HG02852 (cell line): ENCODE data around the gene COX20.
"Not testable (repeated sequence)": the region's sequence is repeated elsewhere in the genome, so short reads cannot be mapped to it uniquely, and the experiment has no call there.

Source experiments
- ATAC-seq: cut with Tn5 transposase; IDR thresholded peaks from one replicate; pipeline ENCODE4 v1.9.1; 2021; ENCODE audit warnings: mild to moderate bottlenecking, moderate library complexity; ENCODE audit not compliant: unreplicated experiment

The COX20 gene

DNA sequence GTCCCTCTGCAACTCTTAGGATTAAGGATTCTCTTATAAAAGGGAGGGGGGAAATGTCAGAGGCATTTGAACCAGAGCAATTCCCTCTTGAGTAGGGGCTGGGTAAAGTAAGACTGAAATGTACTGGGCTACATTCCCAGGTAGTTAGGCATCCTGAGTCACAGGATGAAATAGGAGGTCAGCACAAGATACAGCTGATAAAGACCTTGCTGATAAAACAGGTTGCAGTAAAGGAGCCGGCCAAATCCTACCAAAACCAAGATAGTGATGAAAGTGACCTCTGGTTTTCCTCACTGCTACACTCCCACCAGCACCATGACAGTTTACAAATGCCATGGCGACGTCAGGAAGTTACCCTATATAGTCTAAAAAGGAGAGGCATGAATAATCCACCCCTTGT, 14.3 kb upstream of the COX20 start:
- no peak for ATAC-seq

DNA sequence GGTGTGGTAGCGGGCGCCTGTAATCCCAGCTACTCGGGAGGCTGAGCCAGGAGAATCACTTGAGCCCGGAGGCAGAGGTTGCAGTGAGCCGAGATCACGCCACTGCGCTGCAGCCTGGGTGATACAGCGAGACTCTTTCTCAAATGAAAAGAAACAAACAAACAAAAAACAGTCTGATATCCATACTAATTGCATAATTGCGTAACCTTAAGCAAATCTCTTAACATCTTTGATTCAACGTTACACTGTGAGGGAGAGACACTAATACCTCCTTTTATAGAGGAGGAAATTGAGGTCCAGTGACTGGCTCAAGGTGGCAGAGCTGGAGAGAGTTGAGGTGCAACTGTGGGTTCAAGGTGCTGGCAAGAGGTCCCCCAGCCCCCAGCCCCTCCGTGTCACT, 12.6 kb upstream of the COX20 start:
- no peak for ATAC-seq

DNA sequence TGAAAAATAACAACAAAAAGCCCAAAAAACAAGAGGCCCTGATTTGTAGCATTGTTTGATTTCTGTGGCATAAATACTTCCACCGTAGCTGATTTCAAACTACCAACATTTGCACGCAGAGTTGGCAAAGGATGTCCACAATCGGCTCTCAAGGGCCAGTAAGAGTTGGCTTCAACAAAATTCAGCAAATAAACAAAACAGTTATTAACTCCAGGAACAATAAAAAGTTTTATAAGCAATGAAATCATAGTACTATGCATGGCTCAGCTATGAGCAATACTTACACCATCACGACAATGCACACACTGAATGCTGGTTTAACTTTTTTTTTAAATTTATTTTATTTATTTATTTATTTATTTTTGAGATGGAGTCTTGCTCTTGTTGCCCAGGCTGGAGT, 8.7 kb upstream of the COX20 start:
- no peak for ATAC-seq

DNA sequence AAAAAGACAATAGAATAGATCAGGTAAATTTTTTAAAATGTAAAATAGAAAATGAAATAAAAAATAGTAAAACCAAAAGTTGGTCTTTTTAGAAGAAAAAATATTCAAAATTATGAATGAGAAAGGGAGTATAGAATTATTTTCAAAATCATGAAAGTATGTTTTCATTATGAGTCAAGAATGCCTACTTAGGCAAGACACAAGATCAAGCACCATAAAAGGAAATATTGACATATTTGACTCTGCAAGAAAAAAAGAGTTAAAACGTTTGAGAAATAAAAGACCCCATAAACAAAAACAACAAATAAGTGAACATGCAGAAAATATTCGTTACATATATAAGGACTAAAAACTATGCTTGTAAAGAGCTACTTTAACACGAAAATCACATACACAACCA, 4.8 kb upstream of the COX20 start:
- no peak for ATAC-seq

DNA sequence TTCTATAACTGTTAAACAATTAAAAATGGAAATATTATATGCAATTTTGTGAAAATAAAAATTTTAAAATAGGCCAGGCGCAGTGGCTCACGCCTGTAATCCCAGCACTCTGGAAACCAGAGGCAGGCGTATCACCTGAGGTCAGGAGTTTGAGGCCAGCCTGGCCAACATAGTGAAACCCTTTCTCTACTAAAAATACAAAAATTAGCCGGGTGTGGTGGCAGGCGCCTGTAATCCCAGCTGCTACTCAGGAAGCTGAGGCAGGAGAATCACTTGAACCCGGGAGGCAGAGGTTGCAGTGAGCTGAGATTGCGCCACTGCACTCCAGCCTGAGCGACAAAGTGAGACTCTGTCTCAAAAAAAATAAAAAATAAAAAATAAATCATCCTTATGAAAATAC, 2.2 kb upstream of the COX20 start:
- ATAC-seq = not testable (repeated sequence)

GRCh38 chr1:244833734-244834542, 1.5 kb upstream of the COX20 start:
- no peak for ATAC-seq

DNA sequence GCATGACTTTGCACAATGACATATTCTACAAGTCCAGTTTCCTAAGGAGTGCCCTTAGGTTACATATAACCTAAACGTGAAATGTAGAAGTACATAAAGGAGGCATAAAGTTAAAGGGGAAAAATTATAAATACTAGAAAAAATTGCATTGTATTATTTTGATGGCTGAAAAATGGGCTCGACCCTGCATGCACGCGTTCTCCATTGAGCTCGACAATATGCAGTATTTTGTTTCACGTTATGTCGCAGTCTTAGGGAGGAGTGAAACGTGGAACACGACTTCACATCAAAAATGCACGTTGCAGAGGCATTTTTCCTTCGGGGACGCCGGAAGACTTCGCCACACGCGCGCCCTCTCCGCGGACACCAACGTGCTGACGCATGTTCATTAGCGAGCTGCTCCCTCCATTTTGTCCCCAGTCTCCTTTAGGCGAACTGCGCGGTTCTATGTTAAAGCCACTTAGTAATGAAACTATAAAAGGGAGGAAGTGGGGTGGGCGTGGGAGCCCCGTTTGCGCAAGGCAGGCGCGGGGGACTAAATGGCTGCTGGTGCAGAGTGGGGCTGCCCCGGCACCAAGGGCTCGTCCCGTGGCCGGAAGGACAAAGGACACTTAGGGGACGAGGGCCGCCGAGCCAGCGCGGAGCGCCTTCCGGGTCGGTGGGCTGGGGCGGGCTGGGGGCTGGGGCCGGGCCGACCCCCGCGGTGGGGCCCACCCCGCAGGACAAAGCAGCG, 749 bp upstream of the COX20 start:
- peak; percentile 70 for ATAC-seq

GRCh38 chr1:244836135-244836521, 670 bp downstream of the COX20 start:
- ATAC-seq = no peak

DNA sequence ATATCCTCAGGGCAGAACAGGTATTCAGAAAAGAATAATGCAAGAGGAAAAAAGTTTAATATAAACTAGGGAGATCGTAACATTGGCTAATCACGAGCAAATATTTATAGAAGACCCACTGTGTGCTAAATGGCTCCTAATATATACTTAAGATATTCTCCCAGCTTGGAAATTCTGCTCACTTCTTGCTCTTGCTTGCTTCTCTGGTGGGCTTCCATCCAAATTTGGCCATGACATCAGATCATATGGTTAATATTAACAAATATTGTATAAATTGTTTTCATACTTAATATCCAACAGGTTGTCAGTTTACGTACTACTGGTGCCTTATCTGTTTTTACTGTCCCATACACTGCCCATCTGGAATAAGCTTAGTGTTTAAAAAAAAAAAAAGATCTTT, 1.1 kb downstream of the COX20 start:
- no peak for ATAC-seq

GRCh38 chr1:244837597-244838258, 2.3 kb downstream of the COX20 start:
- ATAC-seq = no peak

DNA sequence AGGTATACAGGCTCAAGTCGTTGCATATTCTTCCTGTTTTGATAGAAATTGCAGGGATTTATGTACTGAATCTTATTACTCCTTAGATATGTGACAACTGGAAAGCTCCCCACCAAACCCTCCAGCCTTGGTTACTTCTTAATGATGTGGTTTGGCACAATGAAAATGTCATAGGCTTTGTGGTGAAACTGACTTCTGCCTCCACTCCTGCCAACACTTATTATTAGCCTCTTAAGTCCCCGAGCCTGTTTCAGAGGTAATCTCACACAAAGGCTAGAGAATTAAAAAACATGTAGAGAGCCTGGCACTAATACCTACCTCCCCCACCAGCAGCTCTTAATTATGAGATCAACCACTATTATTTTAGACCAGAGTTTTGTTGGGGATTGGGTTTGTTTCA, 4.2 kb downstream of the COX20 start:
- no peak for ATAC-seq

GRCh38 chr1:244840219-244840794, 4.8 kb downstream of the COX20 start:
- no peak for ATAC-seq

DNA sequence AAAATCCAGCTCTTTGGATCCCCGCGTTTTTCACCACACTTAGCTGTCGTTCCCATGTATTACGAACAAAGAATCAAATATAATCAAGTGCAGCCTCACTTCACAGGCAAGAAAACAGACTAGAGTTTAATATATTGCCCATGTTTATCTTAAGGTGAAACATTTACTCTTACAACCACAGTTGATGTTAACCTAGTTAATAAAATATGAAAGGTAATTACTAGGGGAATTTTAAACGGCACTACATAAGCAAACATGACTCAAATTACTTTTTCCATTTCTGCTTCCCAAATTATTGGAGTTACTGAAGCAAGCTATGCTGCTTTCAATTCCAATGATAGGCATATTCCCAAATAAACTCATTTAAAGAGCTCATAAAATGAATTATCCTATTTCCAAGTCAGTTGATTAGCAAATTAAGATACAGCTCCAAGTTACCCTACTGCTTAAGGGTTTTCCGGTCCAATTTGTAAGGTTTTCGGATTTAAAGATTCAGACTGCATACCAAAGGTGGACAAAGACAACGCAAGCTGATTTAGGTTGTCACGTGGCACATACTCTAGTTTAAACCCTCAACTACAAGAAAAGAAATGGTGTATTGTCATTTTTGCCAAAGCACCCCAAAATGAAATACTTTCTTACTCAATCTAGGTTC, 5.9 kb downstream of the COX20 start:
- no peak for ATAC-seq

- no peak for ATAC-seq
These were observed 7.9 kb downstream of the COX20 start for GRCh38 chr1:244843148-244843978.

DNA sequence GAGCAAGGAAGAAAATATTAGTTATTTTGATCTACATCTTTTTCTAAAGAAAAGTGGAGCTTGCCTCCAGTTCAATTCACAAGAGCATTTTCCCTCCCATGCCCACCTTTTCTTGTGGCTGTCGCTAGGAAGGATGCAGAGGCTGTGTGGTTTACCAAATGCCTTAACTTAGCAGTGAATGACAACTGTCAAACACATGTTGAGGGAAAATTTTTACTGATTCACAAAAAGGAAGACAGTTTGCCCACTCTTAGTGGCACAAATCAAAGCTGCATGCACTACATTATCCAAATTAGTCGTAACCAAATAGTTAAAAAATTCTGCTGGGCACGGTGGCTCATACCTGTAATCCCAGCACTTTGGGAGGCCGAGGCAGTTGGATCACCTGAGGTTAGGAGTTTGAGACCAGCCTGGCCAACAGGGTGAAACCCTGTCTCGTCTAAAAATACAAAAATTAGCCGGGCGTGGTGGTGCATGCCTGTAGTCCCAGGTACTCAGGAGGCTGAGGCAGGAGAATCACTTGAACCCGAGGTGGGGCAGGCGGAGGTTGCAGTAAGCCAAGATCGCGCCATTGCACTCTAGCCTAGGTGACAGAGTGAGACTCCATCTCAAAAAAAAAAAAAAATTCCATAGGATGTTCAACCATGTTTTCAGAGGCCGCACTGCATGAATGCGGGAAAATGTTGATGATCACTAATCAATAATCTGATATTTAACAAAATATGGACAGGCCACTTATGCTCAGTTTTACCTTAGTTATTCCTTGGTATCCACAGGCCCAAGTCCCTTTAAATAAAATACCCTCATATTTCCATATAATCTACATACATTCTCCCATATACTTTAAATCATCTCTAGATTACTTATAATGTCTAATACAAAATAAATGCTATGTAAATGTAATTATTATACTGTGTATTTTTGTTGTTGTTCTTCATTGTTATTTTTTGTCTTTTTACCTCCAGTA, 9.0 kb downstream of the COX20 start:
- no peak for ATAC-seq

- ATAC-seq = no peak
These were observed 11.2 kb downstream of the COX20 start for GRCh38 chr1:244846653-244847052.

DNA sequence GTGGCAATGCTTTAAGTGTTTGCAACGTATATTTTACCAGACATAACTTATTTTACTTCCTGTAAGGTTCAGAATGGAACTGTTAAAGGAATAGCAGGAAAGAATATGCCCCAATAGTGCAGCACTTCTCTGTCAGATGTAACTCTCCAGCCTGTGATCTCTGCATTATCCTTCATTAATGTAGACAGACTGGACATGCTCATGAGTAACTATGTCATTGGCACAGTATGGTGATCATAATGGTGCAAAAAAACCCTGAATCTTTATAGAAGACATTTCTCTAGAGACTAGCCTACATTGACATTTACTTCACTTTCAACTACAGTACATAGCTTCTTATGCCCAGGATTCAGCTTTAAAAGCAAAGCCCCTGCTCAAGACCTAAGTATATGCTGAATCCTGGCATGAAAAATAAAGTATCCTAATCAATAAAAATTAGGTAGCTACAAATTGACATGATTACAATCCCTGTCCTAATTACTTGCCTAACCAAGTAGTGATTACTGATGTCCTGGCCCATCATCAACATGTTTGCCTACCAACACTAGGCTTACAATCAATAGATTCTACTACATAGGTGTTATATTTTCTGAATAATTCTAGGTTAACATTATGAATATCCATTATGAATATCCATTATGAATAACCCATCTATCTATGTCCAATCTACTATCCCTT, 13.9 kb downstream of the COX20 start:
- ATAC-seq = no peak

GRCh38 chr1:244850099-244850852, 14.8 kb downstream of the COX20 start:
- no peak for ATAC-seq
